IMR-90 (cell line): ENCODE data around the gene ZNF350. TPM values are rescaled to one million over a fixed set of nuclear protein-coding genes. Genes with fewer than 3 reads are reported as not detected.

Source experiments
- ATAC-seq: fragments of 200-7000 bp; cut with Tn5 transposase; 2 replicates; pipeline ENCODE4 v1.9.1; 2020; ENCODE audit warnings: low read depth, mild to moderate bottlenecking, moderate library complexity
- BruUV-seq: library from RNA; stranded (reverse); fragments of 400-500 nt; replicated peaks from 2 replicates; lab custom pipeline; 2021; lab: Mats Ljungman, UMichigan
- CTCF ChIA-PET: fragments of 300-600 bp; formaldehyde crosslinking; extraction: SDS; loops from one replicate; lab custom pipeline; 2021; ENCODE audit warnings: antibody characterized with exemption; lab: Yijun Ruan, JAX
- POLR2A ChIA-PET: fragments of 300-600 bp; sonication (Branson Sonifier 250); formaldehyde crosslinking; loops from one replicate; lab custom pipeline; 2022; ENCODE audit warnings: antibody characterized with exemption; ENCODE audit not compliant: unreplicated experiment; lab: Charles Lee
- DNase-seq: peaks from one replicate; pipeline ENCODE4 v3.0.0; 2013
- H2AFZ ChIP-seq: replicated peaks from 2 replicates; pipeline ENCODE3; 2013; ENCODE audit warnings: low read length, mild to moderate bottlenecking; ENCODE audit not compliant: poor library complexity
- H2AK5ac ChIP-seq: 2 replicates; pipeline ENCODE4 v1.6.1; 2013; ENCODE audit warnings: low read depth, low read length, inconsistent platforms
- H2AK9ac ChIP-seq: replicated peaks from 2 replicates; pipeline ENCODE3; 2013; ENCODE audit warnings: mild to moderate bottlenecking, low read depth, low read length, moderate library complexity; ENCODE audit not compliant: poor library complexity
- H2BK120ac ChIP-seq: 2 replicates; pipeline ENCODE4 v1.6.1; 2013; ENCODE audit warnings: low read depth, low read length, inconsistent platforms
- H2BK15ac ChIP-seq: 3 replicates; pipeline ENCODE4 v1.6.1; 2013; ENCODE audit warnings: low read depth, low read length, inconsistent platforms
- H2BK20ac ChIP-seq: 2 replicates; pipeline ENCODE4 v1.6.1; 2013; ENCODE audit warnings: low read depth, mild to moderate bottlenecking, inconsistent platforms, low read length, moderate library complexity
- H2BK5ac ChIP-seq: 2 replicates; pipeline ENCODE4 v1.6.1; 2013; ENCODE audit warnings: mild to moderate bottlenecking, low read depth, low read length, inconsistent platforms; ENCODE audit not compliant: poor library complexity, severe bottlenecking
- H3K14ac ChIP-seq: replicated peaks from 2 replicates; pipeline ENCODE4 v1.6.1; 2013; ENCODE audit warnings: low read depth, low read length, inconsistent platforms
- H3K18ac ChIP-seq: 2 replicates; pipeline ENCODE4 v1.6.1; 2013; ENCODE audit warnings: low read depth, low read length, control low read depth
- H3K23ac ChIP-seq: 2 replicates; pipeline ENCODE4 v1.6.1; 2013; ENCODE audit warnings: low read depth, low read length, inconsistent platforms
- H3K27ac ChIP-seq: 2 replicates; pipeline ENCODE4 v1.5.1; 2013; ENCODE audit warnings: mild to moderate bottlenecking, control low read depth, low read length; ENCODE audit not compliant: insufficient read depth
- H3K27me3 ChIP-seq: 2 replicates; pipeline ENCODE4 v1.6.1; 2013; ENCODE audit warnings: low read length; ENCODE audit not compliant: control insufficient read depth, insufficient read depth
- H3K36me3 ChIP-seq: 2 replicates; pipeline ENCODE4 v1.6.1; 2013; ENCODE audit warnings: low read length, mixed read lengths; ENCODE audit not compliant: control insufficient read depth, insufficient read depth
- H3K4ac ChIP-seq: 2 replicates; pipeline ENCODE4 v1.6.1; 2013; ENCODE audit warnings: low read depth, low read length, inconsistent platforms
- H3K4me1 ChIP-seq: 2 replicates; pipeline ENCODE4 v1.6.1; 2013; ENCODE audit warnings: low read length, mixed read lengths; ENCODE audit not compliant: control insufficient read depth, insufficient read depth
- H3K4me2 ChIP-seq: 2 replicates; pipeline ENCODE4 v1.6.1; 2013; ENCODE audit warnings: low read depth, mild to moderate bottlenecking, control low read depth, low read length, moderate library complexity
- H3K4me3 ChIP-seq: 2 replicates; pipeline ENCODE4 v1.5.1; 2013; ENCODE audit warnings: low read depth, mild to moderate bottlenecking, control low read depth, low read length, moderate library complexity; ENCODE audit not compliant: insufficient read depth
- H3K56ac ChIP-seq: 2 replicates; pipeline ENCODE4 v1.6.1; 2013; ENCODE audit warnings: low read length, inconsistent platforms; ENCODE audit not compliant: insufficient read depth; ENCODE audit errors: extremely low read depth
- H3K79me1 ChIP-seq, 2 experiments: 2 replicates each; pipeline ENCODE4 v1.6.1; 2013; ENCODE audit warnings: low read length in 2 of 2, inconsistent platforms in 1 of 2, low read depth in 1 of 2
- H3K9ac ChIP-seq: 2 replicates; pipeline ENCODE4 v1.6.1; 2013; ENCODE audit warnings: low read depth, low read length, control low read depth
- H3K9me1 ChIP-seq: 2 replicates; pipeline ENCODE4 v1.6.1; 2013; ENCODE audit warnings: low read length, inconsistent platforms; ENCODE audit not compliant: insufficient read depth
- H3K9me3 ChIP-seq: 2 replicates; pipeline ENCODE4 v1.6.1; 2013; ENCODE audit warnings: low read length; ENCODE audit not compliant: control insufficient read depth, insufficient read depth
- H4K20me1 ChIP-seq: 2 replicates; pipeline ENCODE4 v1.6.1; 2013; ENCODE audit warnings: low read length, inconsistent platforms; ENCODE audit not compliant: insufficient read depth
- H4K5ac ChIP-seq: 2 replicates; pipeline ENCODE4 v1.6.1; 2013; ENCODE audit warnings: mild to moderate bottlenecking, low read depth, low read length, control low read depth
- H4K8ac ChIP-seq, 2 experiments: 2 replicates each; pipeline ENCODE4 v1.6.1; 2013; ENCODE audit warnings: low read depth in 2 of 2, low read length in 2 of 2, control low read depth in 1 of 2, inconsistent platforms in 1 of 2
- H4K91ac ChIP-seq: 2 replicates; pipeline ENCODE4 v1.6.1; 2013; ENCODE audit warnings: low read depth, low read length, inconsistent platforms; ENCODE audit not compliant: insufficient read depth
- BHLHE40 ChIP-seq: fragments of 150-350 bp; IDR thresholded peaks from 2 replicates; pipeline ENCODE4 v1.6.1; 2016; ENCODE audit warnings: mild to moderate bottlenecking, low read depth, low read length
- CEBPB ChIP-seq: IDR thresholded peaks from 2 replicates; pipeline ENCODE4 v1.6.1; 2012; ENCODE audit warnings: low read depth, low read length, improper control_type of control experiment
- CHD1 ChIP-seq: IDR thresholded peaks from 2 replicates; pipeline ENCODE4 v1.6.1; 2012; ENCODE audit warnings: low read depth, low read length, improper control_type of control experiment
- CTCF ChIP-seq: conservative IDR thresholded peaks from 2 replicates; pipeline ENCODE4 v1.5.1; 2012; ENCODE audit warnings: mild to moderate bottlenecking, low read depth, low read length, improper control_type of control experiment
- ELK1 ChIP-seq: fragments of 150-350 bp; IDR thresholded peaks from 2 replicates; pipeline ENCODE4 v1.6.1; 2016; ENCODE audit warnings: low read depth, mild to moderate bottlenecking, low read length, moderate library complexity, borderline replicate concordance
- FOS ChIP-seq: fragments of 150-350 bp; IDR thresholded peaks from 2 replicates; pipeline ENCODE4 v1.6.1; 2016; ENCODE audit warnings: low read depth, low read length
- MAFK ChIP-seq: IDR thresholded peaks from 2 replicates; pipeline ENCODE4 v1.6.1; 2012; ENCODE audit warnings: low read depth, low read length, improper control_type of control experiment
- MAZ ChIP-seq: IDR thresholded peaks from 2 replicates; pipeline ENCODE4 v1.6.1; 2012; ENCODE audit warnings: low read depth, mild to moderate bottlenecking, low read length, improper control_type of control experiment, moderate library complexity, borderline replicate concordance
- MXI1 ChIP-seq: IDR thresholded peaks from 2 replicates; pipeline ENCODE4 v1.6.1; 2012; ENCODE audit warnings: low read depth, mild to moderate bottlenecking, low read length, moderate library complexity, borderline replicate concordance
- NFE2L2 ChIP-seq: fragments of 150-350 bp; IDR thresholded peaks from 2 replicates; pipeline ENCODE4 v1.6.1; 2016; ENCODE audit warnings: low read depth, mild to moderate bottlenecking, low read length
- POLR2A ChIP-seq: IDR thresholded peaks from 2 replicates; pipeline ENCODE4 v1.6.1; 2012; ENCODE audit warnings: mild to moderate bottlenecking, low read depth, low read length
- RAD21 ChIP-seq: IDR thresholded peaks from 2 replicates; pipeline ENCODE4 v1.6.1; 2012; ENCODE audit warnings: low read length, improper control_type of control experiment
- RCOR1 ChIP-seq: IDR thresholded peaks from 2 replicates; pipeline ENCODE4 v1.6.1; 2012; ENCODE audit warnings: mild to moderate bottlenecking, low read length, improper control_type of control experiment; ENCODE audit not compliant: insufficient replicate concordance
- RFX5 ChIP-seq: IDR thresholded peaks from 2 replicates; pipeline ENCODE4 v1.8.0; 2012; ENCODE audit warnings: low read depth, mild to moderate bottlenecking, low read length, moderate library complexity
- SMC3 ChIP-seq: fragments of 150-350 bp; IDR thresholded peaks from 2 replicates; pipeline ENCODE4 v1.6.1; 2016; ENCODE audit warnings: low read depth, mild to moderate bottlenecking, antibody characterized with exemption, low read length, moderate library complexity
- USF2 ChIP-seq: fragments of 150-350 bp; IDR thresholded peaks from 2 replicates; pipeline ENCODE4 v1.6.1; 2017; ENCODE audit warnings: mild to moderate bottlenecking, antibody characterized with exemption, low read length, low read depth
- WGBS, 2 experiments: methylation state at CpG; one replicate each; pipeline versions ENCODE4 v1.1.5 to v1.1.7; 2013; ENCODE audit warnings: missing lambda C conversion rate in 2 of 2; ENCODE audit not compliant: insufficient read length in 1 of 2; ENCODE audit errors: extremely low coverage in 2 of 2; 5-methylcytosine and 5-hydroxymethylcytosine counted together
- dilution Hi-C: fragments of 300-500 bp; cut with HindIII; formaldehyde crosslinking; loops from one replicate; pipeline ENCODE4 v1.14.3; 2018; ENCODE audit warnings: low sequenced_read_pairs; ENCODE audit not compliant: unreplicated experiment
- in situ Hi-C: fragments of 300-500 bp; cut with MboI; formaldehyde crosslinking; loops from 3 replicates; pipeline ENCODE4 v1.14.3; 2019; ENCODE audit warnings: low sequenced_read_pairs, inconsistent platforms, mixed read lengths
- intact Hi-C: fragments of 100-400 bp; cut with micrococcal nuclease; formaldehyde crosslinking; loops from 2 replicates; pipeline ENCODE4 v1.10.0; 2022
- polyA plus RNA-seq, 3 experiments: library from polyadenylated mRNA; depleted of rRNA; stranded (reverse); fragments of >200 nt; gene quantifications; 2 replicates each; pipeline ENCODE4 v1.2.3, GENCODE V29; 2012; ENCODE audit warnings: low replicate concordance in 1 of 3
- total RNA-seq: library from RNA; depleted of rRNA; stranded (reverse); fragments of >200 nt; gene quantifications from 2 replicates; pipeline ENCODE4 v1.2.3, GENCODE V29; 2012

Gene ZNF350
- total and polyA plus RNA-seq, 2 of the 4 experiments (the other 2 are of a cell fraction) = 4.7 to 14.0 TPM

- Histone ChIP-seq H3K27ac (no peak overlapping the region), H4K91ac (no peak overlapping the region), H2BK20ac (no peak overlapping the region), H2AK5ac (no peak overlapping the region), H3K23ac (no peak overlapping the region), H3K4me2 (no peak overlapping the region), H3K27me3 (no peaks in the 10 kb centered on the region), H3K36me3 (peaks cover 14% of the 10 kb centered on the region), H3K56ac (no peak overlapping the region), H4K5ac (no peak overlapping the region), H3K9ac (no peak overlapping the region), H4K8ac (no peak overlapping the region; a peak in 1 of 4 replicates), H2BK5ac (no peak overlapping the region), H3K18ac (no peak overlapping the region), H3K14ac (no peak overlapping the region), H3K4ac (no peak overlapping the region), H2BK15ac (no peak overlapping the region), H4K20me1 (no peaks in the 10 kb centered on the region), H2AK9ac (no peak overlapping the region), H2AFZ (peak overlapping the region; percentile 69), H2BK120ac (no peak overlapping the region), H3K9me1 (no peaks in the 10 kb centered on the region), H3K9me3 (peaks cover 42% of the 10 kb centered on the region), H3K4me1 (no peaks in the 10 kb centered on the region), H3K79me1 (no peaks in the 10 kb centered on the region), H3K4me3 (peak overlapping the region; percentile 39)
- ATAC-seq (peak; percentile 44; the same call in 1 of the 2 replicates), DNase-seq (peak; percentile 23)
- ChIA-PET POLR2A (no interaction called here), CTCF (no interaction called here)
- TF ChIP-seq BHLHE40 = no peak
- no peak for TF ChIP-seq POLR2A
- TF ChIP-seq SMC3 = no peak
- TF ChIP-seq MXI1 = no peak
- TF ChIP-seq CTCF = no peak
- no peak for TF ChIP-seq MAFK
- no peak for TF ChIP-seq RAD21
- TF ChIP-seq CHD1 = no peak
- TF ChIP-seq USF2 = no peak
- TF ChIP-seq RFX5 = no peak
- TF ChIP-seq CEBPB = no peak
- no peak for TF ChIP-seq RCOR1
- no peak for TF ChIP-seq FOS
- no peak for TF ChIP-seq MAZ
- TF ChIP-seq ELK1 = no peak
- TF ChIP-seq NFE2L2 = no peak
- no CpG with 5 or more reads among the region's 25 CpGs for WGBS, 2 experiments
- intact Hi-C loops = no loop called here
- dilution Hi-C loops = no loop called here
- BruUV-seq = no TSS peak
- in situ Hi-C loops = no loop called here
These were observed 37.7 kb downstream of the ZNF350 start for GRCh38 chr19:51948975-51949374.
